Skin epidermis (tissue), 12 donors: ENCODE data around the gene NEK11.
"Not testable (repeated sequence)": the region's sequence is repeated elsewhere in the genome, so short reads cannot be mapped to it uniquely, and the experiment has no call there.

ENCODE experiments used
- H3K27ac ChIP-seq, 21 experiments: fragments of 200-600 bp; sonication (generic) in 11 of 21; one replicate each; pipeline ENCODE4 v1.5.0; 2020; ENCODE audit warnings: mild to moderate bottlenecking in 3 of 21, inconsistent platforms in 2 of 21, moderate library complexity in 2 of 21
- H3K4me3 ChIP-seq, 7 experiments: fragments of 200-600 bp; sonication (generic) in 2 of 7; one replicate each; pipeline ENCODE4 v1.5.0; 2020; ENCODE audit warnings: inconsistent platforms in 2 of 7, mild to moderate bottlenecking in 2 of 7, moderate library complexity in 1 of 7

Gene NEK11

DNA sequence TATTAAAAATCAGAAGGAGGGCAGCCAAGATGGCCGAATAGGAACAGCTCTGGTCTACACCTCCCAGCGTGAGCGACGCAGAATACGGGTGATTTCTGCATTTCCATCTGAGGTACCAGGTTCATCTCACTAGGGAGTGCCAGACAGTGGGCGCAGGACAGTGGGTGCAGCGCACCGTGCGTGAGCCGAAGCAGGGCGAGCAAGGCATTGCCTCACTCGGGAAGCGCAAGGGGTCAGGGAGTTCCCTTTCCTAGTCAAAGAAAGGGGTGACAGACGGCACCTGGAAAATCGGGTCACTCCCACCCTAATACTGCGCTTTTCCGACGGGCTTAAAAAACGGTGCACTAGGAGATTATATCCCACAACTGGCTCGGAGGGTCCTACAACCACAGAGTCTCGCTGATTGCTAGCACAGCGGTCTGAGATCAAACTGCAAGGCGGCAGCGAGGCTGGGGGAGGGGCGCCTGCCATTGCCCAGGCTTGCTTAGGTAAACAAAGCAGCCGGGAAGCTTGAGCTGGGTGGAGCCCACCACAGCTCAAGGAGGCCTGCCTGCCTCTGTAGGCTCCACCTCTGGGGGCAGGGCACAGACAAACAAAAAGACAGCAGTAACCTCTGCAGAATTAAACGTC is 304.9 kb downstream of the NEK11 start:
- not testable (repeated sequence) for H3K27ac ChIP-seq
- H3K4me3 ChIP-seq: peak overlapping the region in 1 of 7 experiments; percentile 16

- Histone ChIP-seq H3K4me3 (no peak overlapping the region), H3K27ac (peak overlapping the region in 1 of 21 experiments; percentile 57)
Measured at GRCh38 chr3:131338948-131339640, 312.4 kb downstream of the NEK11 start.

GRCh38 chr3:131341761-131342160 is 315.1 kb downstream of the NEK11 start:
- no peak overlapping the region for H3K27ac ChIP-seq
- H3K4me3 ChIP-seq: no peak overlapping the region

GRCh38 chr3:131348911-131349310 is 322.2 kb downstream of the NEK11 start:
- H3K4me3 ChIP-seq: no peak overlapping the region
- H3K27ac ChIP-seq: no peak overlapping the region

- H3K27ac ChIP-seq: peak overlapping the region in 2 of 21 experiments; percentile 8 to 20
- no peak overlapping the region for H3K4me3 ChIP-seq
Measured at GRCh38 chr3:131349454-131349853, 322.8 kb downstream of the NEK11 start.

DNA sequence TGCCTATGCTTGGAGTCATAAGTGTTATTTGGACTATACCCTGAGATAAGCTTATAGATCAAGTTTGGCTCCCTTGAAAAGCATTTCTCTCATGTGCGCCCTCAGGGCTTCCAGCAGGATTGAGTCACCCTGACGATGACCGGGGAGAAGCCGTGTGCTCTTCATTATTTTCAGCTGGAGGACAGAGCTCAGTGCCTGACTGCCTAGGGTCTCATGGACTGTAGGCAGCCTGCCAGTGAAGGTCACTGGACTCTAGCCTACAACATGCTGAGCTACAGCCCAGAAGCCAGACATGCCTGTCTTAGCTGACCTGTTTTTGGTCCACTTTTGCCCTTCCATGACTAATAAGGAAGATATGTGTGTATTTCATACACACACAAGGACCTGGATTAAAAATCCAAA is 323.3 kb downstream of the NEK11 start:
- H3K4me3 ChIP-seq: no peak overlapping the region
- H3K27ac ChIP-seq: peak overlapping the region in 2 of 21 experiments; percentile 8 to 20

DNA sequence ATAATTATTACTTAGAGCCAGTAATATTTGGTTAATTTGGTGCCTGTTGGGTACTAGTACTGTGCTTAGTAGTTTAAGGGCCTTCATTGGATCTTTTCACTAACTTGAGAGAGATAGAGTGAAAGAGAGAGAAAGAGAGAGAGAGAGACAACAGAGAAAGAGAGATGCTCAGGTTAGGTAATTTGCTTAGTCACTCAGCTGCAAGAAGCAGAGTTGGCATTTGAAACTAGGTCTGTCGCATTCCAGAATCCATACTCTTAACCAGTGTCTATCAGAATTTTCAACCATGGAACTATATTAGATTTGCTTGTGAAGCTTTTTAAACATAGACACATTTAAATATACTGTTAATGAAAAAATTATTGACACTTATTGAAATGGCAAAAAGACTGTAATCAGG is 323.8 kb downstream of the NEK11 start:
- Histone ChIP-seq H3K4me3 (no peak overlapping the region), H3K27ac (no peak overlapping the region)

GRCh38 chr3:131353016-131353877 is 326.6 kb downstream of the NEK11 start:
- Histone ChIP-seq H3K4me3 (no peak overlapping the region), H3K27ac (no peak overlapping the region)

- Histone ChIP-seq H3K27ac (no peak overlapping the region), H3K4me3 (no peak overlapping the region)
Measured at GRCh38 chr3:131353986-131354385, 327.3 kb downstream of the NEK11 start.

- no peak overlapping the region for H3K27ac ChIP-seq
- H3K4me3 ChIP-seq: no peak overlapping the region
Measured at GRCh38 chr3:131356006-131356595, 329.4 kb downstream of the NEK11 start.

DNA sequence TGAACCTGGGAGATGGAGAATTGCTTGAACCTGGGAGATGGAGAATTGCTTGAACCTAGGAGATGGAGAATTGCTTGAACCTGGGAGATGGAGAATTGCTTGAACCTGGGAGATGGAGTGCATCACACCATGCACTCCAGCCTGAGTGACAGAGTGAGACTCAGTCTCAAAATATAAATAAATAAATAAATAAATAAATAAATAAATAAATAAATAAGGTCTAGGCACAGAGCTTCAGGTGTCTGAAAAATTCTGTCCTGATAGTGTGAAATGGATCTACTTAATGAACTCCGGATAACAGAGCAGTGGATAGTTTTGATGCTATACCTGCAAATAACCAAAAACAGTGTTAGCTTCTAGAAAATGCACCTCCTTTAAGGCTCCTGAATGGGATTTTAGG is 330.6 kb downstream of the NEK11 start:
- no peak overlapping the region for H3K27ac ChIP-seq
- no peak overlapping the region for H3K4me3 ChIP-seq

GRCh38 chr3:131360191-131360755 is 333.6 kb downstream of the NEK11 start:
- no peak overlapping the region for H3K27ac ChIP-seq
- H3K4me3 ChIP-seq: no peak overlapping the region

DNA sequence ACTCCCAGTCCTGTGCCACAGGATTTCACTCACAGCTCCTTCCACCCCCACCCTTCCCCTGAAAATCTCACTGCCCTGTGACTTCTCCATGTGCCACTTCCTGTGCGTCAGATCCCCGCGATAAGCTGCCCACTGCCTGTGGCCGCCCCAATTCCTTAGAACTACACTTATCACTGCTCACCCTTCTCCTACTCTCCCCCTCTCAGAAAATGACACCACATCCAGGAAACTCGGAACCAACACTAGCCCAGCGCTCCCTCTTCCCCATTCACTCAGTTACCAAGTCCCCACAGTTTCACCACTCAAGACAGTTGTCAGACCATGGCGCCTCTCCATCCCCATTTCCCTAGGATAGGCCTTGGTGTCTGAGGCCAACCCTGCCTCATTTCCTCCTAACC is 334.4 kb downstream of the NEK11 start:
- Histone ChIP-seq H3K27ac (peak overlapping the region in 5 of 21 experiments; percentile 7 to 74 (median 53)), H3K4me3 (peak overlapping the region in 5 of 7 experiments; percentile 34 to 53 (median 43))

DNA sequence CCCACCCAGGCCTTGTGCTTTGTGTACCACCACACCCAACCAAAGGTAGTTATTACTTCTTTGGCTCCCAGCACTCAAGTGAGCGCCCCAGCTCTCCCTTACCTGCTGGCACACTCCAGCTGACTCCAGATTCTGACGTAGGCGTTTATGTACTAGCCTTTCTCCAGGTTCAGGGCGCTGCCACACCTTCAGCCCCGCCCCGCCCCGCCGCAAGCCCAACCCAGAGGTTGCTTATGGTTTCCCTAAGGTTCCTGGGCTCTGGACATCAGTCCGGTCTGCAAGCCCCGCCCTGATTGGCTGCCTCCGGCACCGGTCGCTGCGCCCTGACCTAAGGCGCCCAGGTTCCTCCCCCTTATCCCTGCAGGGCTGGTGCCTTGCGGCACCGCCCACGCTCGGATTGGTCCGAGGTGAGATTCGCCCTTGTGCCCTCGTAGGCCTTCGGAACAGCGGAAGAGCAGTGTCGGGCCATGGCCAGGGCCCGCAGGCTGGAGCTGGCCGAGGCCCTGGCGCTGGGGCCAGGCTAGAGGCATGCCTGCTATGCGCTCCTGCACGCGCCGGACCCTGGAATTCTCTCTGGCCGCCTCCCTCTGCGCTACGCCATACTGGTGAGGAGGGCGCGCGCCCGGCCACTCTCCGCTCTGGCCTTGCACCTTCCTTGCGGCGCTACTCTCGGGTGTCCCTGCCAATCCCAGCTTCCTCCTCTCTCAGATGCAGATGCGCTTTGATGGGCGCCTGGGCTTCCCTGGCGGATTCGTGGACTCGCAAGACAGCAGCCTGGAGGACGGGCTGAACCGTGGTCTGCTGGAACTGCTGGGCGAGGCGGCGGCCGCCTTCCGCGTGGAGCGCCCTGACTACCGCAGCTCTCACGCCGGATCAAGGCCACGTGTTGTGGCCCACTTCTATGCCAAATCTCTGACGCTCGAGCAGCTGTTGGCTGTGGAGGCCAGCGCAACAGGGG is 335.1 kb downstream of the NEK11 start:
- H3K27ac ChIP-seq: peak overlapping the region in 16 of 21 experiments; percentile 1 to 76 (median 43)

DNA sequence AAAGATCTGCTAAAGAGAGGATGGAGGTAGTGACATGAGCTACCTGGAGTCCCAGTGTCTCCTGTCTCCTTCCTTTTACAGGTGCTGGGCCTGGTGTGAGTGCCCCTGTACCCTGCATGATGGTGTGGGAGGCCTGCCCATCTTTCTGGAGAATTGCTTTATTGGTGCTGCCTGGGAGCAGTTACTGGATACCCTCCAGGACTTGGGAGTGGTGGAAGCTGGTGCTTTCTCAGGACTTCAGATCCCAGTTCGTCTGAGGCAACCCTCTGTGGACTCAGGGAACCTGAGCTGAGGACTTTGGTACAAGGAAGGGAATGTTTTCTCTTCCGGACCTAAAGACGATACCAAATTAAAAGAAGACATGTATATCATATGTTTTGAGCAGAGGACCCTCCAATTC is 336.6 kb downstream of the NEK11 start:
- Histone ChIP-seq H3K4me3 (no peak overlapping the region), H3K27ac (no peak overlapping the region)

More for the DNA sequence above, 335.1 kb downstream of the NEK11 start:
- peak overlapping the region; percentile 31 to 53 (median 42) for H3K4me3 ChIP-seq

- Histone ChIP-seq H3K27ac (no peak overlapping the region), H3K4me3 (no peak overlapping the region)
Measured at GRCh38 chr3:131370935-131371687, 344.4 kb downstream of the NEK11 start.

- H3K4me3 ChIP-seq: no peak overlapping the region
- no peak overlapping the region for H3K27ac ChIP-seq
Measured at GRCh38 chr3:131371688-131372066, 345.0 kb downstream of the NEK11 start.

- Histone ChIP-seq H3K4me3 (no peak overlapping the region), H3K27ac (no peak overlapping the region)
Measured at GRCh38 chr3:131374741-131375140, 348.1 kb downstream of the NEK11 start.
